Hepatocyte (in vitro differentiated cells): ENCODE results near the gene BLOC1S1. TPM values are rescaled to one million over a fixed set of nuclear protein-coding genes. Genes with fewer than 3 reads are reported as not detected.

ENCODE experiments used
- DNase-seq: peaks from one replicate; pipeline ENCODE4 v3.0.0-alpha.2; 2016; ENCODE audit warnings: low spot score
- H2AFZ ChIP-seq: fragments of 200-600 bp; sonication (generic); 2 replicates; pipeline ENCODE4 v1.6.0; 2016; ENCODE audit warnings: antibody characterized with exemption, mild to moderate bottlenecking
- H3K27ac ChIP-seq: fragments of 200-600 bp; sonication (generic); 2 replicates; pipeline ENCODE4 v1.5.1; 2016; ENCODE audit warnings: mild to moderate bottlenecking
- H3K27me3 ChIP-seq: fragments of 200-600 bp; sonication (generic); 2 replicates; pipeline ENCODE4 v1.6.1; 2016
- H3K36me3 ChIP-seq: fragments of 200-600 bp; sonication (generic); replicated peaks from 2 replicates; pipeline ENCODE4 v1.5.1; 2016; ENCODE audit warnings: low read depth; ENCODE audit not compliant: insufficient read depth
- H3K4me1 ChIP-seq: fragments of 200-600 bp; sonication (generic); 2 replicates; pipeline ENCODE4 v1.5.1; 2016; ENCODE audit warnings: mild to moderate bottlenecking, moderate library complexity; ENCODE audit not compliant: insufficient read depth
- H3K4me2 ChIP-seq: fragments of 200-600 bp; sonication (generic); 2 replicates; pipeline ENCODE4 v1.6.0; 2016
- H3K4me3 ChIP-seq: fragments of 200-600 bp; sonication (generic); 2 replicates; pipeline ENCODE4 v1.5.1; 2016; ENCODE audit warnings: mild to moderate bottlenecking
- H3K79me2 ChIP-seq: fragments of 200-600 bp; sonication (generic); 2 replicates; pipeline ENCODE4 v1.6.0; 2017; ENCODE audit warnings: mild to moderate bottlenecking
- H3K9me2 ChIP-seq: fragments of 200-600 bp; sonication (generic); replicated peaks from 2 replicates; pipeline ENCODE4 v1.6.0; 2017; ENCODE audit warnings: mild to moderate bottlenecking; ENCODE audit not compliant: insufficient read depth
- H3K9me3 ChIP-seq: fragments of 200-600 bp; sonication (generic); 2 replicates; pipeline ENCODE4 v1.5.1; 2016; ENCODE audit warnings: low read depth, mild to moderate bottlenecking
- H4K20me1 ChIP-seq: fragments of 200-600 bp; sonication (generic); 2 replicates; pipeline ENCODE4 v1.6.0; 2016; ENCODE audit warnings: mild to moderate bottlenecking; ENCODE audit not compliant: insufficient read depth, poor library complexity, severe bottlenecking
- EZH2 ChIP-seq: fragments of 200-600 bp; sonication (generic); IDR thresholded peaks from 2 replicates; pipeline ENCODE4 v1.6.1; 2016; ENCODE audit warnings: antibody characterized with exemption, mild to moderate bottlenecking, borderline replicate concordance
- EZH2phosphoT487 ChIP-seq: fragments of 200-600 bp; sonication (generic); IDR thresholded peaks from one replicate; pipeline ENCODE4 v1.6.1; 2018; ENCODE audit warnings: antibody characterized with exemption, mild to moderate bottlenecking, low read depth, moderate library complexity; ENCODE audit not compliant: unreplicated experiment, severe bottlenecking
- WGBS: methylation state at CpG from one replicate; pipeline ENCODE4 v1.1.6; 2016; ENCODE audit warnings: low lambda C conversion rate; ENCODE audit errors: missing lambda C conversion rate; 5-methylcytosine and 5-hydroxymethylcytosine counted together
- polyA plus RNA-seq: library from polyadenylated mRNA; unstranded; fragments of >200 nt; fragmentation: Nextera tagmentation; extraction: Ambion mirVana; gene quantifications from 2 replicates; pipeline ENCODE4 v1.2.1, GENCODE V29; 2016
- total RNA-seq: library from RNA; depleted of rRNA; stranded (reverse); fragments of >200 nt; gene quantifications from 2 replicates; pipeline ENCODE4 v1.2.3, GENCODE V29; 2014
- TF ChIP-seq, protein P1 (sequence below): fragments of 200-600 bp; sonication (generic); IDR thresholded peaks from 2 replicates; pipeline ENCODE4 v1.5.1; 2016; ENCODE audit warnings: antibody characterized with exemption, mild to moderate bottlenecking; ENCODE audit not compliant: poor library complexity

BLOC1S1 gene
- total and polyA plus RNA-seq, 2 experiments from 2014 or later: 159 to 236 TPM

DNA sequence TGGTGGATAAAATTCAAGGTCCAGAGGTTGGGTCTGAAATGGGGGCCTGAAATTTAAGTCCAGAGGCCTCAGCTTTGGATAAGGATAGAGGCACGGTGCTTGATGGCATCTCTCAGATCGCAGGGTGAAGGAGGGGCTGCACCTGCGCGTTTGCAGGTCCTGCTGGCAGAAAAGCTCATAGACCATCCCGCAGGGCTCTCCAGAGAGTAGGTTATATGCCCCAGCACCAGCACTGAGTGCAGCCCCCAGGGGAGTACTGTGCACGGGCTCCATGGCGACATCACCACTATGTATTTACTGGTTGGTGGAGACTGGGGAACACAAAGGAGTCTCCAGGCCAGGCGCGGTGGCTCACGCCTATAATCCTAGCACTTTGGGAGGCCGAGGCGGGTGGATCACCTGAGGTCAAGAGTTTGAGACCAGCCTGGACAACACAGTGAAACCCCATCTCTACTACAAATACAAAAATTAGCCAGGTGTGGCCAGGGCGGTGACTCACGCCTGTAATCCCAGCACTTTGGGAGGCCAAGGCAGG, 17.2 kb downstream of the BLOC1S1 start:
- 90% methylated on average over 14 of the region's 14 CpGs for WGBS
- Histone ChIP-seq H3K9me3 (no peaks in the 10 kb centered on the region), H3K4me1 (peaks cover 24% of the 10 kb centered on the region), H3K36me3 (no peaks in the 10 kb centered on the region), H3K4me2 (no peak overlapping the region), H3K27me3 (no peaks in the 10 kb centered on the region), H3K27ac (no peak overlapping the region), H4K20me1 (peaks cover 2% of the 10 kb centered on the region), H3K79me2 (peaks cover 33% of the 10 kb centered on the region), H3K4me3 (no peak overlapping the region), H3K9me2 (no peaks in the 10 kb centered on the region), H2AFZ (no peak overlapping the region)
- TF ChIP-seq EZH2 (no peak), EZH2phosphoT487 (no peak)
- TF ChIP-seq, protein P1, sequence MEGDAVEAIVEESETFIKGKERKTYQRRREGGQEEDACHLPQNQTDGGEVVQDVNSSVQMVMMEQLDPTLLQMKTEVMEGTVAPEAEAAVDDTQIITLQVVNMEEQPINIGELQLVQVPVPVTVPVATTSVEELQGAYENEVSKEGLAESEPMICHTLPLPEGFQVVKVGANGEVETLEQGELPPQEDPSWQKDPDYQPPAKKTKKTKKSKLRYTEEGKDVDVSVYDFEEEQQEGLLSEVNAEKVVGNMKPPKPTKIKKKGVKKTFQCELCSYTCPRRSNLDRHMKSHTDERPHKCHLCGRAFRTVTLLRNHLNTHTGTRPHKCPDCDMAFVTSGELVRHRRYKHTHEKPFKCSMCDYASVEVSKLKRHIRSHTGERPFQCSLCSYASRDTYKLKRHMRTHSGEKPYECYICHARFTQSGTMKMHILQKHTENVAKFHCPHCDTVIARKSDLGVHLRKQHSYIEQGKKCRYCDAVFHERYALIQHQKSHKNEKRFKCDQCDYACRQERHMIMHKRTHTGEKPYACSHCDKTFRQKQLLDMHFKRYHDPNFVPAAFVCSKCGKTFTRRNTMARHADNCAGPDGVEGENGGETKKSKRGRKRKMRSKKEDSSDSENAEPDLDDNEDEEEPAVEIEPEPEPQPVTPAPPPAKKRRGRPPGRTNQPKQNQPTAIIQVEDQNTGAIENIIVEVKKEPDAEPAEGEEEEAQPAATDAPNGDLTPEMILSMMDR: no peak
- no peak for DNase-seq

- 77% methylated on average over 2 of the region's 2 CpGs for WGBS
- peaks cover 24% of the 10 kb centered on the region for H3K4me1 ChIP-seq
- H3K9me2 ChIP-seq: no peaks in the 10 kb centered on the region
- no peaks in the 10 kb centered on the region for H3K36me3 ChIP-seq
- H4K20me1 ChIP-seq: no peaks in the 10 kb centered on the region
- H2AFZ ChIP-seq: no peak overlapping the region
- H3K27ac ChIP-seq: no peak overlapping the region
- no peaks in the 10 kb centered on the region for H3K9me3 ChIP-seq
- no peaks in the 10 kb centered on the region for H3K27me3 ChIP-seq
- no peak for DNase-seq
- TF ChIP-seq EZH2phosphoT487: no peak
- TF ChIP-seq EZH2: no peak
- TF ChIP-seq, protein P1: no peak
- no peak overlapping the region for H3K4me2 ChIP-seq
- H3K79me2 ChIP-seq: peaks cover 27% of the 10 kb centered on the region
- no peak overlapping the region for H3K4me3 ChIP-seq
Measured at GRCh38 chr12:55733858-55734257, 18.0 kb downstream of the BLOC1S1 start.

DNA sequence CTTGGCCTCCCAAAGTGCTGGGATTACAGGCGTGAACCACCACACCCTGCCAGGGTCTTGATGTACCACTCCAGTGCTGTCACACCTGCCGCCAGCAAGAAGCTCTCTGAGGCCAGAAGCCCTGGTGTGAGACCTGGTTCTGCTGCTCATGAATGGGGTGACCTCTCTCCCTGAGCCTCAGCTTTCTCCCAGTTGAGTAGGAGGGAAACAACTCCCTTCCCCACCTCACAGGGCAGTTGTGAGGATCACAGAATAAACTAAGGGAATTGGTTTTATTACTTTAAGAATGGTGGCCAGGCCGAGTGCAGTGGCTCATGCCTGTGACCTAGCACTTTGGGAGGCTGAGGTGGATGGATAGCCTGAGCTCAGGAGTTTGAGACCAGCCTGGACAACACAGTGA, 18.7 kb downstream of the BLOC1S1 start:
- no peaks in the 10 kb centered on the region for H3K36me3 ChIP-seq
- H3K27me3 ChIP-seq: no peaks in the 10 kb centered on the region
- no peaks in the 10 kb centered on the region for H3K9me2 ChIP-seq
- H3K4me3 ChIP-seq: no peak overlapping the region
- H3K27ac ChIP-seq: no peak overlapping the region
- H2AFZ ChIP-seq: no peak overlapping the region
- H4K20me1 ChIP-seq: no peaks in the 10 kb centered on the region
- no peak overlapping the region for H3K4me2 ChIP-seq
- TF ChIP-seq EZH2phosphoT487 (no peak), EZH2 (no peak)
- TF ChIP-seq, protein P1: no peak
- peaks cover 24% of the 10 kb centered on the region for H3K4me1 ChIP-seq
- H3K79me2 ChIP-seq: peaks cover 27% of the 10 kb centered on the region
- no peak for DNase-seq
- WGBS: 100% methylated on average over 3 of the region's 3 CpGs
- no peaks in the 10 kb centered on the region for H3K9me3 ChIP-seq

DNA sequence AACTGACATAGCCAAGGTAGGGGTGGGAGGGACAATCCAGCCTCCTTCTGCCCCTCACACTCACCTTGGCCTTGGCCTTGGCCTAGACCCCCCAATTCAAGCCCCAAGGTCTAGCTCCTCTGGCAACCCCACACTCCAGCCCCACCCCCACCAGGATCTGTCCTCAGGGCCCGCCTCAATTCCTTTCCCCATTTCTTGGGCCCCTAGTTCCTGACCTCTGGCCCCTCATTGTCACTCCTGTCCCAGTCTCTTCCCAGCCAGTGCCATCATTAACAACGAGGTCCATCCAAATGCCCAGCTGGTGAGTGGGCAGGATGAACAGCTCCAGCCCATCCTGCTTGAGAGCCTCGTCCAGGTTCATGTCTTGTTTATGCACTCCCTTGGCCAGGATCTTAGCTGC, 20.2 kb downstream of the BLOC1S1 start:
- Histone ChIP-seq H3K9me2 (no peaks in the 10 kb centered on the region), H3K79me2 (peaks cover 19% of the 10 kb centered on the region), H3K4me3 (no peak overlapping the region), H4K20me1 (no peaks in the 10 kb centered on the region), H3K27ac (no peak overlapping the region), H3K4me2 (no peak overlapping the region), H3K4me1 (peaks cover 15% of the 10 kb centered on the region), H3K9me3 (no peaks in the 10 kb centered on the region), H3K27me3 (no peaks in the 10 kb centered on the region), H3K36me3 (no peaks in the 10 kb centered on the region), H2AFZ (no peak overlapping the region)
- no peak for DNase-seq
- TF ChIP-seq EZH2phosphoT487: no peak
- TF ChIP-seq, protein P1: no peak
- TF ChIP-seq EZH2: no peak
- WGBS: 78% methylated on average over 3 of the region's 3 CpGs
